ENCODE results near the gene DOCK4.

DOCK4 gene

DNA sequence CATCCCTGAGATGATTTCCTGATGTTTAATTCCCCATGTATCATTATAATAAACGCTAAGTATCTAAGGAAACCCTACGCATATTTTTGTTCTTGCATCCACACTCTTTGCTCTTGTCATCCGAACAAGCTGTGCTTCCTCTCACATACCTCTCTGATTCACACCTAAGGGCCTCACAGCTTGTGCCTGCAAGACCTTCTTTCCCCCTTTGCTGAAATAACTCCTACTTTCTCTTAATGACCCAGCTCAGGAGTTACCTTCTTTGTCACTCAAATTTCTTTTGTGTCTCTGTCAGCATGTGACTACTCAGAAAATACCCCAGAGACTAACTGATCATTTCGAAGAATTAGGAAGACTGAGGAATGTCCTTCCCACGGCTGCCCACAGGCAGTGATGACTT is 434.6 kb downstream of the DOCK4 start:
- H3K4me1 ChIP-seq (ENCODE audit: low read depth, poor library complexity, severe bottlenecking) = no peaks in the 10 kb centered on the region
- TF ChIP-seq, protein P1, sequence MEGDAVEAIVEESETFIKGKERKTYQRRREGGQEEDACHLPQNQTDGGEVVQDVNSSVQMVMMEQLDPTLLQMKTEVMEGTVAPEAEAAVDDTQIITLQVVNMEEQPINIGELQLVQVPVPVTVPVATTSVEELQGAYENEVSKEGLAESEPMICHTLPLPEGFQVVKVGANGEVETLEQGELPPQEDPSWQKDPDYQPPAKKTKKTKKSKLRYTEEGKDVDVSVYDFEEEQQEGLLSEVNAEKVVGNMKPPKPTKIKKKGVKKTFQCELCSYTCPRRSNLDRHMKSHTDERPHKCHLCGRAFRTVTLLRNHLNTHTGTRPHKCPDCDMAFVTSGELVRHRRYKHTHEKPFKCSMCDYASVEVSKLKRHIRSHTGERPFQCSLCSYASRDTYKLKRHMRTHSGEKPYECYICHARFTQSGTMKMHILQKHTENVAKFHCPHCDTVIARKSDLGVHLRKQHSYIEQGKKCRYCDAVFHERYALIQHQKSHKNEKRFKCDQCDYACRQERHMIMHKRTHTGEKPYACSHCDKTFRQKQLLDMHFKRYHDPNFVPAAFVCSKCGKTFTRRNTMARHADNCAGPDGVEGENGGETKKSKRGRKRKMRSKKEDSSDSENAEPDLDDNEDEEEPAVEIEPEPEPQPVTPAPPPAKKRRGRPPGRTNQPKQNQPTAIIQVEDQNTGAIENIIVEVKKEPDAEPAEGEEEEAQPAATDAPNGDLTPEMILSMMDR (conservative IDR thresholded peaks at IDR 0.05; ENCODE audit: low read depth, low read length) = no peak
- no peak overlapping the region for H2AFZ ChIP-seq (ENCODE audit: low read depth)
- H3K4me3 ChIP-seq (IDR thresholded peaks at IDR 0.05; ENCODE audit: insufficient read depth, low read depth, low read length) = no peak overlapping the region
- no peak overlapping the region for H3K9ac ChIP-seq
- no peak overlapping the region for H3K4me2 ChIP-seq
- no peaks in the 10 kb centered on the region for H3K27me3 ChIP-seq (ENCODE audit: insufficient read depth, low read depth)
- no peaks in the 10 kb centered on the region for H3K36me3 ChIP-seq (ENCODE audit: insufficient read depth)
- no peak overlapping the region for H3K27ac ChIP-seq
- H3K79me2 ChIP-seq (ENCODE audit: insufficient read depth, low read depth) = no peaks in the 10 kb centered on the region
- H4K20me1 ChIP-seq (ENCODE audit: insufficient read depth) = no peaks in the 10 kb centered on the region

- TF ChIP-seq, protein P1 (conservative IDR thresholded peaks at IDR 0.05; ENCODE audit: low read depth, low read length) = no peak
- Histone ChIP-seq H3K4me1 (ENCODE audit: low read depth, poor library complexity, severe bottlenecking) (no peaks in the 10 kb centered on the region), H3K27ac (no peak overlapping the region), H3K4me2 (no peak overlapping the region), H3K27me3 (ENCODE audit: insufficient read depth, low read depth) (no peaks in the 10 kb centered on the region), H4K20me1 (ENCODE audit: insufficient read depth) (no peaks in the 10 kb centered on the region), H3K36me3 (ENCODE audit: insufficient read depth) (no peaks in the 10 kb centered on the region), H3K4me3 (IDR thresholded peaks at IDR 0.05; ENCODE audit: insufficient read depth, low read depth, low read length) (no peak overlapping the region), H3K9ac (no peak overlapping the region), H2AFZ (ENCODE audit: low read depth) (no peak overlapping the region), H3K79me2 (ENCODE audit: insufficient read depth, low read depth) (no peaks in the 10 kb centered on the region)
Measured at GRCh38 chr7:111770116-111770515, 436.1 kb downstream of the DOCK4 start.

- H3K27me3 ChIP-seq (ENCODE audit: insufficient read depth, low read depth) = no peaks in the 10 kb centered on the region
- TF ChIP-seq, protein P1 (conservative IDR thresholded peaks at IDR 0.05; ENCODE audit: low read depth, low read length) = no peak
- H3K36me3 ChIP-seq (ENCODE audit: insufficient read depth) = no peaks in the 10 kb centered on the region
Measured at GRCh38 chr7:111765751-111766643, 440.2 kb downstream of the DOCK4 start.

DNA sequence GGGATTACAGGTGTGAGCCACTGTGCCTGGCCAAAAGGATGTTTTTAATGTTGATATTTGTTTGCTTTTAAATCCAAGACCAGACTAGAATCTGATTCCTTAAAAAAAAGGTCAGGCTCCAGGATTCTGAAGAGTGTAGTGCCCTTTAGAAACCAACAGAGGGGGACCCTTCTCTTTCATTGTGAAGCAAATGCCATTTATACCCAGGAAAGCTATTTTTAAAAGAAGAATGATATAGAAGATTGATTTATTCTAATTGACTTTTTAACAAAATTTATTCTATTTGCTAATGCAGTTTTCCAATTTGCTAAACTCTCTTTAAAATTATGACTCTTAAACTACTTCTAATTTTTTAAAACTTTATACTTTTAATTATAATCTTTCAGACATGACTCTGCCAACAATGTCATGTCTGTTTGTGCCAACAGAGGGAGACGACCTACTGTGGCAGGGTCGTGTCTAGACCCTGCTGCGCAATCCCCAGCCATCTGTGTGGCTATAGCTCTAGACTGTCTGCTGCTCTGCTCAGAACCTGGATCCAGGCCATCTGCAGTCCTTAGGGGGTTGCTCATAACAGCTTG is 442.9 kb downstream of the DOCK4 start:
- H3K27me3 ChIP-seq (ENCODE audit: insufficient read depth, low read depth) = no peaks in the 10 kb centered on the region
- H4K20me1 ChIP-seq (ENCODE audit: insufficient read depth) = no peaks in the 10 kb centered on the region
- TF ChIP-seq, protein P1 (conservative IDR thresholded peaks at IDR 0.05; ENCODE audit: low read depth, low read length) = peak; percentile 73
- H3K36me3 ChIP-seq (ENCODE audit: insufficient read depth) = no peaks in the 10 kb centered on the region
- no peak overlapping the region for H3K4me3 ChIP-seq (IDR thresholded peaks at IDR 0.05; ENCODE audit: insufficient read depth, low read depth, low read length)
- H3K27ac ChIP-seq = no peak overlapping the region
- no peak overlapping the region for H2AFZ ChIP-seq (ENCODE audit: low read depth)
- H3K4me2 ChIP-seq = no peak overlapping the region
- H3K4me1 ChIP-seq (ENCODE audit: low read depth, poor library complexity, severe bottlenecking) = peaks cover 7% of the 10 kb centered on the region
- no peak overlapping the region for H3K9ac ChIP-seq
- no peaks in the 10 kb centered on the region for H3K79me2 ChIP-seq (ENCODE audit: insufficient read depth, low read depth)

More at GRCh38 chr7:111765751-111766643, 440.2 kb downstream of the DOCK4 start:
- Histone ChIP-seq H3K27ac (no peak overlapping the region), H4K20me1 (ENCODE audit: insufficient read depth) (no peaks in the 10 kb centered on the region), H3K4me3 (IDR thresholded peaks at IDR 0.05; ENCODE audit: insufficient read depth, low read depth, low read length) (no peak overlapping the region), H2AFZ (ENCODE audit: low read depth) (no peak overlapping the region), H3K79me2 (ENCODE audit: insufficient read depth, low read depth) (no peaks in the 10 kb centered on the region), H3K4me2 (no peak overlapping the region), H3K4me1 (ENCODE audit: low read depth, poor library complexity, severe bottlenecking) (peaks cover 7% of the 10 kb centered on the region), H3K9ac (no peak overlapping the region)

All from KMS-11 (cell line).